Inflammatory macrophage treated with lipopolysaccharide for 4 hours (primary cell): ENCODE measurements around the gene CNPY2.
"Not testable (repeated sequence)": the region's sequence is repeated elsewhere in the genome, so short reads cannot be mapped to it uniquely, and the experiment has no call there.

Experiments used
- DNase-seq: peaks from one replicate; pipeline ENCODE4 v3.0.0-alpha.2; 2020

The CNPY2 gene

DNA sequence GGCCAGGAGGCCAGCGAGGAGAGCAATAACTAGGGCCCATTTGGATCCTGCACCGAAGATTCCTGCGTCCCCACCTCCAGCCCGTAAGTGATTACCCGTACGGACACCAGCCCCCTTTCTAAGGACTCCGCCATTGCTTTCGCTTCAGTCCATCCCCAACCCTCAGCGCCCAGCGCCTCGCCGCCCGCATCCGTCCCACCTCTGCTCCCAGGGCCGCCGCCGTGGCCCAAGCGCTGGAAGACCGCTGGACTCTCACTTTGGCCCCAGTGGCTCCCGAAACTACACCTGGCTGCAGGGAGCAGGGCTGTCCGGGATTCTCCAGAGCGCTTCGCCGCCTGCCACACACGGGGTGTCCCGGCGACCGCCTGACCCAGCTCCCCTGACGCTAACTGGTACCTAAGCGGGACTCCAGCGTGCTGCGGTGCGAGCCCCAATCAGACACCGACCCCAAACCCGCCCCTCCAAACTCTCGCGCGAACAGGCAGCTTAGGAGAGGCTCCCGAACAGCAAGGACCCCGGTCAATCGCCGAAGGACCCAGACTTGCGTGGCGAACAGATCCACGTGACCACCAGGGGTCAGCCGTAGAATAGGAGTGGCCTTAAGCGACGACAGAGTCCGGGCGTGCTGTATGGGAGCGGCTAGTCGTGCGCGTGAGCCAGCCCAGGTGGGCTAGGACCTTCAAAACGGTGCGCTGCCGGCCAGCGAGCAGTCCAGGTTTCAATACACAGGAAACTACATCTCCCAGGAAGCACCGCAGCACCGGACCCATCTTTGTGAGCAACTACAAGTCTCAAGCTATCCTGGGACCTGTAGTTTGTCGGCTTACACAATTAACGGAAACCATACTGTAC lies at the start of gene CNPY2:
CNPY2 (minus strand) TSS at position 367 of the 852 bp plus-strand sequence. CDS start 771 bp downstream, outside the sequence.
- peak; percentile 95 for DNase-seq

DNA sequence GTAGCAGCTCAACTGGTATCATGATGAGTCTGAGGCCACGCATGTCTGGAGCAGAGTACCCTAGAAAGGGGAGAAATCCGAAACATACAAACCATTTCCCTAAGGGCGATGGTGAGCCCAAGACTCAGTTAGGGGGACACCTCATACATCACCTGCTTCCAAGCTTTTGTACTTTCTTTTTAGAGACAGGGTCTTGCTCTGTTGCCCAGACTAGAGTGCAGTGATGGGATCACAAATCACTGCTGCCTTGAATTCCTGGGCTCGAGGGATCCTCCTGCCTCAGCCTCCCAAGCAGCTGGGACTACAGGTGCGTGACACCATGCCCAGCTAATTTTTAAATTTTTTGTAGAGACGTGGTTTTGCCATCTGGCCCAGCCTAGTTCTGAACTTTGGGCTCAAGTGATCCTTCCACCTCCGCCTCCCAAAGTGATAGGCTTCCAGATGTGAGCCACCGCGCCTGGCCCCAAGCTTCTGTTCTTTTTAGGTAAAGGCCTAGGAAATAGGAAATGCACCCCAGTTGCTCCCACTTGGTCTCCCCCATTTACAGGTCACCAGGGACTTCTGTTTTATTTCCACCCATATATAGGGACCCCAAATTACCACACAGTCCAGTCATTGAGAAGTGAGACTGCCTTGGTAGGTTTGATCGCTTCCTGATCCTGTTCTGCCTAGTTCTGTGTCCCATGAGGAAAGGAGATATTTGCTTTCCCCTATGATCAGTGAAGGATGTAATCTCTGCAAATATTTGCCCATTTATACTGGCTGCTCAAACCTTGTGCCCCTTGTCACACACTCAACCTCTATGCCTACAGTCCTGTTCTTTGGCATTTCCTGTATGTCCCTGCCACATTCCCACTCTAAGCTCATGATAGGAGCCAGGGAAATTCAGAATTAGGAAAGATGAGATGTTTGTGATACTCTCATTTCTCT lies 46.6 kb upstream of the CNPY2 start, which contains the start of gene APOF:
APOF (minus strand) TSS at position 728 of the 930 bp plus-strand sequence; CDS start at position 616, 112 bp downstream.
- no peak for DNase-seq

DNA sequence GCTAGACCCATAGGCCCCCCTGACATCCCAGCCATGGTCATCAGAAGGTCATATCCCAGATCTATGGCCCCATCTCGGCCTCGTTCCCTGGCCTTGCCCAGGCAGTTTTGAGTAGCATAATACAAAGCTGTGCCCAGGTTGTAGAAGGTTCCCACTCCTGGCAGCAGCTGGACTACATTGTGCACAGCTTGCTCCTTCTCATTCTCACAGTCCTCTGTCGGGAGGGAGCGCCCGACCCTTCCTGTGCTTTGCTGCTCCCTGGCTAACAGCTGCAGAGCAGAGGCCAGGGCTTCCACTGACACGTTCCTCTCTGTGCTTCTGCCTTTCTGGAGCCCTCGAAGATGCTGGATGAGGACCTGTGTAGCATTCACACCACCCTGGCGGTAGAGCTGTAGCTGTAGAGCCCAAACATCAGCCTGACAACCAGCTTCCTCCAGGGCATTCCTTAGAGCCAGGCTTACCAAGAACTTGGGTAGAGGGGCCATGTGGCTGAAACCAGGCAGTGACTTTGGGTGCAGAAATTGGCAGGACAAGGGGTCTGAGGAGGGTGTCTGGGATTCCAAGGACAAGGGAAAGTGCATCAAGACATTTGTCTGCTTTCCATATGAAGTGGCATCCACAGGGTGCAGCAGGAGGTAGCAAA lies 45.8 kb upstream of the CNPY2 start:
- DNase-seq = no peak

GRCh38 chr12:56359851-56360767 lies 44.3 kb upstream of the CNPY2 start, which contains the start of gene STAT2:
TSS of gene STAT2 (minus strand) at chr12:56360107. CDS start at chr12:56356571, 3,536 bp downstream.
- peak; percentile 100 for DNase-seq

GRCh38 chr12:56358836-56359532 lies 43.2 kb upstream of the CNPY2 start:
- DNase-seq = peak; percentile 87

DNA sequence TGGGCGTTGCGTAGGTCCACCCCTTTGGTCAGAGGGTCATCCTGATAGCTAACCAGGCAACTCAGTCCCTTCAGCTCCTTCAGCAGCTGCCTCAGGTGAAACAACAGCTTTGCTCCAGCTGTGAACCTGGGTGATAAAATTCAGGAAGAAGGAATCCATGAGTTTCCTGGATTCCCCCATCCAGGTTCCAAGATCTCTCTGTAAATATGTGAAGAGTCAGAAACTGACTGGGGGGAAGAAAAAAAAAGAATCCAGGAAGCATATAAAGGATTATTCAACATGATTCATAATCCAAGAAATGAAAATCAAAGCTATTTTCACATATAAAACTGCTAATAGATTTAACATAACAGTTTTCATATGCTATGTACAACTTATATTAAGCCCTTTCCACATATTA lies 35.5 kb upstream of the CNPY2 start:
- DNase-seq = no peak

DNA sequence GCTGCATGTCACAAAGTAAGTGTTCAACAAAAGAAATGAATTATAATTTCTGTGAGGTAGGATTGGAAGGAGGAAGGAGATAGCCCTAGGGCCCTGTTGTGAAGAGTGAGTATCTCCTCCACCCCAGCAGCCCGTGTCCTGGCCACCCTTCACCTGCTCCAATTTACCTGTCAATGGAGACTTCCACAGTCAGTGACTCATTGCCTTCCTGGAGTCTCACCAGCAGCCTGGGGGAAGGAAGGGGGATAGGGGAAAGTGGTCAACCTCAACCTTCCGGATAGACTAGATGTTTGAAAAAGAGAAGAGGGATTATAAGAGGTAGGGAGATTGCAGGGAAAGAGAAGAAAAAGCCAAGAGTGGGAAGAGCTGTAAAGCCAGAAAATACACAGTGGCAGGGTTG lies 34.9 kb upstream of the CNPY2 start:
- no peak for DNase-seq

GRCh38 chr12:56348776-56349175 lies 33.0 kb upstream of the CNPY2 start:
- DNase-seq = no peak

DNA sequence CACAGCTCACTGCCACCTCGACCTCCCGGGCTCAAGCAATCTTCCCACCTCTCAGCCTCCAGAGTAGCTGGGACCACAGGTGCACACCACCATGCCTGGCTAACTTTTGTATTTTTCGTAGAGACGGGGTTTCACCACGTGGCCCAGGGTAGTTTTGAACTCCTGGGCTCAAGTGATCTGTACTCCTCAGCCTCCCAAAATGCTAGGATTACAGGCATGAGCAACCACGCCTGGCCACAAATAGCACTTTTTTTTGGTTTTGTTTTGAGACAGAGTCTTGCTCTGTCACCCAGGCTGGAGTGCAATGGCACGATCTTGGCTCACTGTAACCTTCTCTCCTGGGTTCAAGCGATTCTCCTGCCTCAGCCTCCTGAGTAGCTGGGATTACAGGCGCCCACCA lies 31.5 kb upstream of the CNPY2 start:
- not testable (repeated sequence) for DNase-seq

- DNase-seq = no peak
Measured at GRCh38 chr12:56346675-56347074, 30.9 kb upstream of the CNPY2 start.

GRCh38 chr12:56342290-56342689 lies 26.5 kb upstream of the CNPY2 start:
- DNase-seq = not testable (repeated sequence)

DNA sequence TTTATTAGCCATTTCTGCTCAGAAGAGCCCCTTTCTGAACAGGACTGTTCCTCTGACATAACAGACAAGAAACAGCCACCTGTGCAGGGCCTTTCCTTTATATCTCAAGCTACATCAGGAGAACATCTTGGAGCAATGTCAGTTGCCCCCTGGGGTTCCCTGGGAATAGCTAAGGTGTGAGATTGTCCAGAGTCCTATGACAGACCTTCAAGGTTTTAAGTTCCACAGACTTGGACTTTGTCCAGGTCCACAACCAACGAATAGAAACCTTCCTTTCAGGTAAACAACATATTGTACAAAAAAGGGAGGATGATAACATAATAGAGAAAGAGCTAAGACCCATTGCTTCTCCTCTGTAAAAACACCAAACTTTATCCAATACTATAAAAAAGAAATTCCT lies 25.8 kb upstream of the CNPY2 start:
- no peak for DNase-seq

GRCh38 chr12:56339158-56339422 lies 23.3 kb upstream of the CNPY2 start:
- no peak for DNase-seq

DNA sequence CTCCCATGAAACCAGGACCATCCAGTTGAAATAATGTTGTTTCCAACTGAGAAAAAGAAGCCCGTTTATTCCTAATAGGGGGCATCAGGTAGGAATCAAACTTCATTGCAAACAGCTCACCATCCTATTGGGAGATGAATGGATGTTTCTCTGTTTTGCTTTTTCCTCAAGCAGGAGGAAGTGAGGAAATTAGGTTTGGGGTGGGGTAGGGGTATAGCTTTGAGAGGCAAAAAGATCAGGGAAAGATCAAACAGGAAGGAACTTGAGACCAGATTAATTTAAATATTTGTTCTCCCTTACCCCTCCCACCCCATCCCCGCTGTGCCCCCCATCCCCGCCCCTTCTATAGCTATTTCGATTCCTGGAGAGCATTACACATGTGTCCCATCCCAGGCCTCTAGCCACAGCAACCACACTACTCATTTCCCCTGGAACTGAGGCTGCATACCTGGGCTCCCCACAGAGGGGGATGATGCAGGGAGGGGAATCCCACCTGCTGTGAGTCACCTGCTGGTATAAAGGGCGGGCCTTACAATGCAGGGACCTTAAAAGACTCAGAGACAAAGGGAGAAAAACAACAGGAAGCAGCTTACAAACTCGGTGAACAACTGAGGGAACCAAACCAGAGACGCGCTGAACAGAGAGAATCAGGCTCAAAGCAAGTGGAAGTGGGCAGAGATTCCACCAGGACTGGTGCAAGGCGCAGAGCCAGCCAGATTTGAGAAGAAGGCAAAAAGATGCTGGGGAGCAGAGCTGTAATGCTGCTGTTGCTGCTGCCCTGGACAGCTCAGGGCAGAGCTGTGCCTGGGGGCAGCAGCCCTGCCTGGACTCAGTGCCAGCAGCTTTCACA lies 22.7 kb upstream of the CNPY2 start, which contains the start of gene IL23A:
IL23A (plus strand) TSS at position 577 of the 850 bp plus-strand sequence; CDS start at position 738, 161 bp downstream.
- DNase-seq = peak; percentile 72

- DNase-seq = peak; percentile 92
Measured at GRCh38 chr12:56337753-56338251, 22.0 kb upstream of the CNPY2 start.

DNA sequence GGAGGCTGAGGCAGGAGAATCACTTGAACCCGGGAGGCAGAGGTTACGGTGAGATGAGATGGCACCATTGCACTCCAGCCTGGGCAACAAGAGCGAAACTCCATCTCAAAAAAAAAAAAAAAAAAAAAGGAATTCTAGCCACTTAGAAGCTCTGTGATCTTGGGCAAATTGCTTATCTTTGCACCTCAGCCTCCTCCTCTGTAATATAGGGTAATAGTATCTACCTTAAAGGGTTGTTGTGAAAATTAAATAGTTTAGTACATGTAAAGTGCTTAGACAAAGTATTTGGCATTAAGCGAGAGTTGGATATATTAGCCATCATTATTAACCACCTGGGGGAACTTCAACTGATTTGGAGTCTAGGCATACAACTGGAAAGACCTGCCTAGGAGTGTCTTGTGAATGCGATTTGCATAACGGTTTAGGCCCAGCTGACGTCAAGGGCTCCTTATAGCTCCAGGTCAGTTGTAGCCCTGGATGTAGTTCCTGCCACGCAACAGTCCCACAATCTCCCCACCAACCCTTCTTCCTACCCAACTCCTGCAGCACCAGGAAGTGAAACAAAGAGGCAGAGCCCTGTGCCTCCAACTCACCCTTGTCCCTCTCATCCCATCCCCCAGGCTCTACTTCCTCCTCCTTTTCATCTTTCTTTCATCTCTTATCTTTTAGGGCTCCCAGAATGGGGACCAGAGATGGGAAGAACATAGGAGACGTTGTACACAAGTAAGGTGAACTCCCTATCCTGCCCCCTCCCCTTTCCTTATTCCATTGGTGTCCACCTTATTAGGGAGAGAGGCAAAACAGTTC lies 20.8 kb upstream of the CNPY2 start:
- peak; percentile 98 for DNase-seq

DNA sequence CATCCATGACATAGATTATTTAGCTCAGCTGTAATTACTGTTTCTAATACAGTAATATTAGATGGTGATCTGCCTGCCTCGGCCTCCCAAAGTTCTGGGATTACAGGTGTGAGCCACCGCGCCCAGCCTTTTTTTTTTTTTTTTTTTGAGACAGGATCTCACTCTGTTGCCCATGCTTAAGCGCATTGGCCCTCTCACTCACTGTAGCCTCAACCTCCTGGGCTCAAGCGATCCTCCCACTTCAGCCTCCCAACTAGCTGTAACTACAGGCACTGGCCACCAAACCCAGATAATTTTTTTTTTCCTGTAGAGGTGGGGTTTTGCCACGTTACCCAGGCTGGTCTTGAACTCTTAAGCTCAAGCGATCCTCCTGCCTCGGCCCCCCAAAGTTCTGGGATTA lies 19.7 kb upstream of the CNPY2 start:
- not testable (repeated sequence) for DNase-seq

DNA sequence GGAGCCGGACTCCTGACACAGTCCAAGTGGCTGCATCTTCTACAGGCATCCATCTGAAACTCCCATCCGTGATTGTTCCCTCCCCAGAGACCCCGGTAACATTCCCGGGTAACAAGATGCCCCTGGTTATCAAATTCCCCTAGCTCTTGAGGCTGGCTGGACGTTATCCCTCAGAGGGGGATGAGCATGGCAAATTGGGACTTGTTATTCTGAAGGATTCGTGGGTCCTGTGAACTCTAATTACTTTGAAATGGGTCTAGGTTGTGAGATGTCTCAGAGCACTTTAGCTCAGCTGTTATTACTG lies 18.7 kb upstream of the CNPY2 start:
- no peak for DNase-seq
